ENCODE data around the gene COQ8B.
A peak's percentile ranks its signal among the peaks of the same experiment; 100 is the strongest.

Gene COQ8B

GRCh38 chr19:40687525-40688016, 29.1 kb downstream of the COQ8B start:
- ATAC-seq (ENCODE audit: low read depth) (peak; percentile 76), DNase-seq (ENCODE audit: low spot score in 2 of 2) (peak; percentile 76 to 84)
- no peaks in the 10 kb centered on the region for H3K9me3 Mint-ChIP-seq

DNA sequence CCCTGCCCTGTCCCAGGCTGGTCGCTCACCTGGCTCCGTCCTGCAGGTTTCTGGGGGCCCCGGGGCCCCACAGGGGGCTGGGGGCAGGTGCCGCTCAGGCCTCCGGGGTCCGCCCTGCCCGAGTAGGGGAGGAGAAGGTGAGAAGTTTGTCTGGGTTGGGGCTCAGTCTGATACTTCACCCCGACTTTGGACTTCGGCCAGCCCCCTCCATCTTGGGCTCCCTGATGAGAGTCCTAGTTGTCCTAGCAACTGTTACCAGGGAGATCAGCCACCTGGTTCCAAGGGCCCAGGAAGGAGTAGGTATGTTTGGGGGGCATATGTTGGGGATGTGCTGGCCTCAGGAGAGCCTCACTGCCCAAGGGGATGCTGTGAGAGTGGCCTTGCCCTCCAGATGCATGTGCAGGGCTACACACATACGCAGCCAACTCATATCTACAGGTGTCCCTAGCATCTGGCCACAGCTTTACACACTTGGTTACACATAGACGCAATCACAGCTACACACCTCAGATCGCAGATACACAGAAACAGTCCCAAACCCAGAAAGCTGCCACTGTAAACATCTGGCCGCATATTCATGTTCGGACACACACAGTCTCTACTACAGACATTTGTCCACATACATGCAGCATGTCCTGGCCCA, 29.7 kb downstream of the COQ8B start:
- H3K27me3 Mint-ChIP-seq: no peaks in the 10 kb centered on the region
- ATAC-seq (ENCODE audit: low read depth): peak; percentile 45
- H3K36me3 Mint-ChIP-seq: peaks cover 14% of the 10 kb centered on the region
- no peak for DNase-seq (ENCODE audit: low spot score in 2 of 2)
- H3K4me1 Mint-ChIP-seq: peaks cover 17% of the 10 kb centered on the region
- no peak overlapping the region for H3K4me3 Mint-ChIP-seq
- H3K9me3 Mint-ChIP-seq: no peaks in the 10 kb centered on the region
- peak overlapping the region; percentile 28 for H3K27ac Mint-ChIP-seq

More at GRCh38 chr19:40687525-40688016, 29.1 kb downstream of the COQ8B start:
- Mint-ChIP-seq H3K27ac (no peak overlapping the region), H3K4me3 (no peak overlapping the region), H3K4me1 (peaks cover 17% of the 10 kb centered on the region), H3K36me3 (peaks cover 14% of the 10 kb centered on the region), H3K27me3 (no peaks in the 10 kb centered on the region)

- H3K4me1 Mint-ChIP-seq: peaks cover 14% of the 10 kb centered on the region
- no peak overlapping the region for H3K4me3 Mint-ChIP-seq
- H3K9me3 Mint-ChIP-seq: no peaks in the 10 kb centered on the region
- H3K27ac Mint-ChIP-seq: peak overlapping the region; percentile 80
- no peaks in the 10 kb centered on the region for H3K27me3 Mint-ChIP-seq
- H3K36me3 Mint-ChIP-seq: peaks cover 16% of the 10 kb centered on the region
- DNase-seq (ENCODE audit: low spot score in 2 of 2) (no peak), ATAC-seq (ENCODE audit: low read depth) (no peak)
Measured at GRCh38 chr19:40685563-40685962, 31.1 kb downstream of the COQ8B start.

DNA sequence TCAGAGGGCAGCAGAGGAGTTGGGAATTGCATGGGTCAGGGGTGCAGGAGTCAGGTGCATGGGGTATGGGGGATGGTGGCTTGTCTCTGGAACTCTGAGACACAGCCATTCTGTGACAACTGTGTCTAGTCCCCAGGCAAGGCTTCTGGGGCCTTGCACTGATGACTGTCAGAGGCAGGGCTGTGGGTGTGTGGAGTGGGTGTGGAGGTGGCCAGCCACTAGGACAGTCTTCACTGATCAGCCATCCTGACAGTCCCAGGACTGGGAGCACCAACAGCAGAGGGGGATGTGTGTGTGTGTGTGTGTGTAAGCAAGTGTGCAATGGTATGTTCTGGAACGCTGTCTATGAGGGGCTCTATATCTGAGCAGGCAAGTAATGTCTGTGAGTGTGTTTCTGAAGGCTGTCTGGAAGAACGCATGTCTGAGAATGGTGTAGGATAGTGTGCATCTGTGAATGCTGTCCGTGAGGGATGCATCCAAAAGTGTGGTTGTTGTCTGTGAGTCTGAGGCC, 31.6 kb downstream of the COQ8B start:
- DNase-seq (ENCODE audit: low spot score in 2 of 2) (no peak), ATAC-seq (ENCODE audit: low read depth) (no peak)
- Mint-ChIP-seq H3K36me3 (peaks cover 16% of the 10 kb centered on the region), H3K4me3 (no peak overlapping the region), H3K27ac (peak overlapping the region; percentile 80), H3K4me1 (peaks cover 14% of the 10 kb centered on the region), H3K27me3 (no peaks in the 10 kb centered on the region), H3K9me3 (no peaks in the 10 kb centered on the region)

- Mint-ChIP-seq H3K4me3 (no peak overlapping the region), H3K27ac (peak overlapping the region; percentile 80), H3K36me3 (peaks cover 16% of the 10 kb centered on the region), H3K4me1 (peaks cover 14% of the 10 kb centered on the region), H3K27me3 (no peaks in the 10 kb centered on the region), H3K9me3 (no peaks in the 10 kb centered on the region)
- no peak for DNase-seq (ENCODE audit: low spot score in 2 of 2)
- ATAC-seq (ENCODE audit: low read depth): no peak
Measured at GRCh38 chr19:40684280-40684679, 32.4 kb downstream of the COQ8B start.

GRCh38 chr19:40683437-40683836, 33.2 kb downstream of the COQ8B start:
- DNase-seq (ENCODE audit: low spot score in 2 of 2): no peak
- H3K9me3 Mint-ChIP-seq: no peaks in the 10 kb centered on the region
- H3K27me3 Mint-ChIP-seq: no peaks in the 10 kb centered on the region
- peaks cover 14% of the 10 kb centered on the region for H3K4me1 Mint-ChIP-seq
- H3K36me3 Mint-ChIP-seq: peaks cover 16% of the 10 kb centered on the region
- ATAC-seq (ENCODE audit: low read depth): no peak
- H3K27ac Mint-ChIP-seq: no peak overlapping the region
- no peak overlapping the region for H3K4me3 Mint-ChIP-seq

GRCh38 chr19:40682431-40682964, 34.2 kb downstream of the COQ8B start:
- peaks cover 14% of the 10 kb centered on the region for H3K4me1 Mint-ChIP-seq
- H3K36me3 Mint-ChIP-seq: peaks cover 21% of the 10 kb centered on the region
- H3K9me3 Mint-ChIP-seq: no peaks in the 10 kb centered on the region
- no peak overlapping the region for H3K4me3 Mint-ChIP-seq
- no peak overlapping the region for H3K27ac Mint-ChIP-seq
- ATAC-seq (ENCODE audit: low read depth): no peak
- H3K27me3 Mint-ChIP-seq: no peaks in the 10 kb centered on the region
- no peak for DNase-seq (ENCODE audit: low spot score in 2 of 2)

DNA sequence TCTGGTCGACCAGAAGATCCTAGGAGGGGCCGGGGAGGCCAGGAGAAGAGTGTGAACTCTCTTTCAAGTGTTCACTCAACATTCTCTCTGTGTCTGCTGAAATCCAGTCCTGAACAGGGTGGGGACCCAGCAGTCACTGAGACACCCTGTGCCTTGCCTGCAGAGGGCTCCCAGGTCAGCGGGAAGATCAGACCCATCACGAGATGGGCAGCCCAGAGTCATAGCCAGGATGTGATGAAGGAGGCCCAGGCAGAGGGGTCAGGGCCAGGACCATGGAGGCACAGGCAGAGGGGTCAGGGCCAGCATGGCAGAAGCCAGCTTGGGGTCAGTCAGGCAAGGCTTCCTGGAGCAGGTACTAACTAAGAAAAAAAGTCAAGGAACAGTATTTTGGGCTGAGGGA, 35.6 kb downstream of the COQ8B start:
- Mint-ChIP-seq H3K4me1 (peaks cover 11% of the 10 kb centered on the region), H3K4me3 (no peak overlapping the region), H3K27me3 (no peaks in the 10 kb centered on the region), H3K36me3 (peaks cover 25% of the 10 kb centered on the region), H3K9me3 (no peaks in the 10 kb centered on the region), H3K27ac (no peak overlapping the region)
- DNase-seq (ENCODE audit: low spot score in 2 of 2): no peak
- ATAC-seq (ENCODE audit: low read depth): no peak

DNA sequence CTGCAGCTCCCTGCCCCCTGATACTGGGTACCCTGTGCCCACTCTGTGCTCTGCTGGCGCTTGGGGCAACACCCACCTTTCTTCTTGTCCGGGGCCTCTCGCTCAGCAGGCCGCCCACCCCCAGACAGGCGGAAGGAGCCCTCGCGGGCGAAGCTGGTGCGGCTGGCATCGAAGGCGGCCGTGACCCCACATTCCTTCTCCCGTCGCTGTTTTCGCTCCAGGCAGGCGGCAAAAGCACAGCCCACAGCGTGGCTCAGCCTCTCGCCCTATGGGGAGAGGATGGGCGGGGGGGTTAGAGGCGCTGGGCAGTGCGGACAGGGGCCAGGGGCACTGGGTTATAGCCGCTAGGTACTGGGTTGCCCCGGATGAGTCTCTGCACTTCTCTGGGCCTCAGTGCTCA, 39.5 kb downstream of the COQ8B start:
- Mint-ChIP-seq H3K4me3 (no peak overlapping the region), H3K27ac (no peak overlapping the region), H3K27me3 (no peaks in the 10 kb centered on the region), H3K36me3 (peaks cover 12% of the 10 kb centered on the region), H3K4me1 (no peaks in the 10 kb centered on the region), H3K9me3 (no peaks in the 10 kb centered on the region)
- no peak for ATAC-seq (ENCODE audit: low read depth)
- DNase-seq (ENCODE audit: low spot score in 2 of 2): no peak

DNA sequence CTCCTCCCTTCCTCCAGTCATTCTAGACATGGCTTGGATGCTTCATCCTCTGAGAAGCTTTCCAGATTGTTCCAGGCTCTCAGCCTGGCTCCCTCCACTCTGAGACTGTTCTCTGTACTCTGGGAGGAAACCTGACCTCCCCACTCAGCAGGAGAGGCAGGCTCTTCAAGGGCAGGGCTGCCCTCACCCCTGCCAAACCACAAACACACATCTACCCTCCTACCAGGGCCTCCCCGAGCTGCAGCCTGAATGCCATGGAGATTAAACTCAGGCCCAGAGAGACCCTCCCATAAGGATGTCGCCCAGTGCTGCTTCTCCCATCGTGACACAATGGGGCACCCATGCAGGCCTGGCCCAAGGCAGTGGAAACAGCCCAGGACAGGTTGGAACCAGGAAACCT, 42.4 kb downstream of the COQ8B start:
- no peak overlapping the region for H3K4me3 Mint-ChIP-seq
- no peak for ATAC-seq (ENCODE audit: low read depth)
- H3K4me1 Mint-ChIP-seq: peaks cover 4% of the 10 kb centered on the region
- H3K9me3 Mint-ChIP-seq: peaks cover 1% of the 10 kb centered on the region
- H3K36me3 Mint-ChIP-seq: peaks cover 19% of the 10 kb centered on the region
- no peak overlapping the region for H3K27ac Mint-ChIP-seq
- H3K27me3 Mint-ChIP-seq: no peaks in the 10 kb centered on the region
- DNase-seq (ENCODE audit: low spot score in 2 of 2): no peak

GRCh38 chr19:40673397-40673796, 43.3 kb downstream of the COQ8B start:
- no peaks in the 10 kb centered on the region for H3K27me3 Mint-ChIP-seq
- H3K36me3 Mint-ChIP-seq: peaks cover 19% of the 10 kb centered on the region
- no peak overlapping the region for H3K27ac Mint-ChIP-seq
- ATAC-seq (ENCODE audit: low read depth): no peak
- peaks cover 4% of the 10 kb centered on the region for H3K4me1 Mint-ChIP-seq
- H3K9me3 Mint-ChIP-seq: peaks cover 1% of the 10 kb centered on the region
- no peak for DNase-seq (ENCODE audit: low spot score in 2 of 2)
- H3K4me3 Mint-ChIP-seq: no peak overlapping the region

DNA sequence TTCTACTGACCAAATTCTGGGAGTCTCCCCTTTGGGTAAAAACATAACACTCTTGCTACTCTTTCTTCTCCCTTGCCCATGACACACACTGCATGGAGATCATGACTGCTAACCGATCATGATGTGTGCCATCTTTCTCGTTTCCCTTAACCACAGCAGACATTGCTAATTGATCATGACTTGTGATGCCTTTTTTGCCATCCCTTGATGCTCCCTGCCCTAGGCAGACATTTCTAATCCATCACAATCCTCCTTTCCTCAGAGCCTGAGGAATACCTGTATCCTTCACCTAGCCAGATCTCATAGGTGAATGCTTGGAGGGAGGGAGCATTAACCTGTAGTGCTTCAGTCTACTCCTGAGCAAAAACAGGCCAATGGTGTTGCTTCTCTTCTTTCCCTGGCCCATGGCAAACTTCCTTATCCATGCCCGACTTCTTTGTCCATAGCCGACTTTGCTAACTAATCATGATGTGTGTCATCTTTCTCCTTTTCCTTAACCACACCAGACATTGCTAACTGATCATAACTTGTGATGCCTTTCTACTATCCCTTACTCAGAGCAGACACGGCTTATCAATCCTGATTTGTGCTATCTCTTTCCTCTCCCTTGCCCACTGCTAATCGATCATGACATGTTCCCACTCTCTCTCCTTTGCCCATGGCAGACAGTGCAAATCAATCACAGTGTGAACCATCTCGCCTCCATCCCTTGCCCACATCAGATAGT, 44.0 kb downstream of the COQ8B start:
- H3K4me1 Mint-ChIP-seq: peaks cover 4% of the 10 kb centered on the region

GRCh38 chr19:40672038-40672437, 44.6 kb downstream of the COQ8B start:
- Mint-ChIP-seq H3K27me3 (no peaks in the 10 kb centered on the region), H3K4me3 (no peak overlapping the region), H3K9me3 (peaks cover 1% of the 10 kb centered on the region), H3K27ac (no peak overlapping the region), H3K36me3 (peaks cover 13% of the 10 kb centered on the region), H3K4me1 (peaks cover 4% of the 10 kb centered on the region)
- DNase-seq (ENCODE audit: low spot score in 2 of 2) (no peak), ATAC-seq (ENCODE audit: low read depth) (no peak)

More for the DNA sequence above, 44.0 kb downstream of the COQ8B start:
- no peak for DNase-seq (ENCODE audit: low spot score in 2 of 2)
- Mint-ChIP-seq H3K9me3 (peaks cover 1% of the 10 kb centered on the region), H3K36me3 (peaks cover 16% of the 10 kb centered on the region), H3K4me3 (no peak overlapping the region), H3K27me3 (no peaks in the 10 kb centered on the region), H3K27ac (no peak overlapping the region)
- ATAC-seq (ENCODE audit: low read depth): no peak

DNA sequence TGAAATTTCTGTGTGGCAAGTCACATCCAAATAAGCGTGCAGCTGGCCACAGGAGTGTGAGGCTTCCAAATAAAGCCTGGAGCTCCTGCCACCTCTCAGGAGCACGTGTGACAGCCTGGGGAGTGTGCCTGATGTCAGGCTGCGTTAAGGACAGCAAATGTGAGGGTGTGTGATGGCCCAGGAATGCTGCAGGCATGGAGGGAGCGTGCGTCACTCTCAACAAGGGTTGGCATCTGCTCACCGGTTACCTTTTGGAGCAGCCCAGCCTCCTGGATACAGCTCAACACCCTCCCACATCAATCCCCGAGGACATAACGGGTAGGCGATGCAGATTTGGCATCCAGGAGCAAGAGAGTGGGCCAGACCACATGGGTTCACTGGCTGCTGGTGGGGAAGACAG, 45.3 kb downstream of the COQ8B start:
- no peaks in the 10 kb centered on the region for H3K27me3 Mint-ChIP-seq
- DNase-seq (ENCODE audit: low spot score in 2 of 2) (no peak), ATAC-seq (ENCODE audit: low read depth) (no peak)
- H3K9me3 Mint-ChIP-seq: peaks cover 1% of the 10 kb centered on the region
- H3K4me3 Mint-ChIP-seq: no peak overlapping the region
- no peak overlapping the region for H3K27ac Mint-ChIP-seq
- peaks cover 4% of the 10 kb centered on the region for H3K4me1 Mint-ChIP-seq
- peaks cover 16% of the 10 kb centered on the region for H3K36me3 Mint-ChIP-seq
